ENCODE measurements around the gene LCLAT1.

DNA sequence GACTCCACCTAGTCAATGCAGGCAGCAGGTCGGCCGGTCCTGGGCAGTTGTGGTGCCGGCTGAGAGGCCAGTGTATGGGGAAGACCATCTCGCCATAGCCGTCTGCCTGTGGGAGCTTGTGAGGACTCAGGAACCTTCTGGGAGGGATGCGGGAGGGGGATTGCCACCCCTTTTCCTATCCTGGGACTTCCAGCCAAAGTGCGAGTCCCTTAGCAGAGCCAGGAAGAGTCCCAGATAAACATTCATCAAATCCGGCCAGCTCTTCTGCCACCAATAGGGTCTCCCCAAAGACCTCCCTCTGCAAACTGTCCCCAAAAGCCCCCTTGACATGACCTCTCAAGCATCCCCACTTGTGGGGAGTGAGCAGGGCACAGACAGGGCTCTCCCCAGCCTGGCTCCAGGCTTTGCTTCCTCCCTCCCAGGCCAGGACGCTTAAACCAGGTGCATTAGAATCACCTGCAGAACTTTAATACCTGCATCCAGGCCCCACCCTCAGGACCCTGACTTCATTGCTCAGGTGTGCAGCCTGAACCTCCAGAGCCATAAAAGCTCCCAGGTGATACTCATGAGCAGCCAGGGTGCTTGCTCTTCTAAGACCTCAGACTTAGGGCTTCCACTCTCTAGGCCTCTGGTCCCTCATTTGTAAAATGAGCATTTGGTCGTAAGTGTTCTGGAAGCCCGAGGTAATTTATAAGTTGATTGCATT, 200.9 kb downstream of the LCLAT1 start:
- TF ChIP-seq, protein P1, sequence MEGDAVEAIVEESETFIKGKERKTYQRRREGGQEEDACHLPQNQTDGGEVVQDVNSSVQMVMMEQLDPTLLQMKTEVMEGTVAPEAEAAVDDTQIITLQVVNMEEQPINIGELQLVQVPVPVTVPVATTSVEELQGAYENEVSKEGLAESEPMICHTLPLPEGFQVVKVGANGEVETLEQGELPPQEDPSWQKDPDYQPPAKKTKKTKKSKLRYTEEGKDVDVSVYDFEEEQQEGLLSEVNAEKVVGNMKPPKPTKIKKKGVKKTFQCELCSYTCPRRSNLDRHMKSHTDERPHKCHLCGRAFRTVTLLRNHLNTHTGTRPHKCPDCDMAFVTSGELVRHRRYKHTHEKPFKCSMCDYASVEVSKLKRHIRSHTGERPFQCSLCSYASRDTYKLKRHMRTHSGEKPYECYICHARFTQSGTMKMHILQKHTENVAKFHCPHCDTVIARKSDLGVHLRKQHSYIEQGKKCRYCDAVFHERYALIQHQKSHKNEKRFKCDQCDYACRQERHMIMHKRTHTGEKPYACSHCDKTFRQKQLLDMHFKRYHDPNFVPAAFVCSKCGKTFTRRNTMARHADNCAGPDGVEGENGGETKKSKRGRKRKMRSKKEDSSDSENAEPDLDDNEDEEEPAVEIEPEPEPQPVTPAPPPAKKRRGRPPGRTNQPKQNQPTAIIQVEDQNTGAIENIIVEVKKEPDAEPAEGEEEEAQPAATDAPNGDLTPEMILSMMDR (IDR thresholded peaks at IDR 0.05; ENCODE audit: insufficient read depth, low read length, poor library complexity, severe bottlenecking), result no peak
- TF ChIP-seq EZH2phosphoT487 (conservative IDR thresholded peaks at IDR 0.05; ENCODE audit: low read length), result no peak
